ENCODE results near the gene TXNL4A. TPM values are rescaled to one million over a fixed set of nuclear protein-coding genes. Genes with fewer than 3 reads are reported as not detected.
A peak's percentile ranks its signal among the peaks of the same experiment; 100 is the strongest.

TXNL4A gene
- total RNA-seq, 3 donors from 2014 or later, result 211 to 261 (median 247) TPM

DNA sequence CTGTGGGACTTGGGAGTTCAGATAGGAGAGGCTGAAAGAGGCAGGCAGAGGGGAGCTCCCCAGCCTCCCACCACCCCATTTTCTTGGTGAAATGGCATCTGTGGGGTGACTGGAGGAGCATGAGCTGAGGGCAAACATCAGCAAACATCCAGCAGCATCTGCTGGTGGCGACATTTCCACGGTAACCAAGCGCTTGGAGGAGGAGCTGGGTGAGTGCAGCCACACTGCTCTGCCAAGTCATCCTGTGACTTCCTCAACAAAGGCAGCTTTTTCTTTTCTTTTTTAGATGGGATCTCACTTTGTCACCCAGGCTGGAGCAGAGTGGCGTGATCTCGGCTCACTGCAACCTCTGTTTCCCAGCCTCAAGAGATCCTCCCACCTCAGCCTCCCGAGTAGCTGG is 5.6 kb downstream of the TXNL4A start:
- Mint-ChIP-seq H3K36me3 (ENCODE audit: insufficient read depth) (peaks cover 33% of the 10 kb centered on the region), H3K9me3 (no peaks in the 10 kb centered on the region), H3K4me3 (no peak overlapping the region), H3K27me3 (ENCODE audit: low read depth) (no peaks in the 10 kb centered on the region), H3K4me1 (ENCODE audit: low read depth) (peaks cover 77% of the 10 kb centered on the region)
- no peak for DNase-seq
- peak; percentile 58 to 67 for ATAC-seq

DNA sequence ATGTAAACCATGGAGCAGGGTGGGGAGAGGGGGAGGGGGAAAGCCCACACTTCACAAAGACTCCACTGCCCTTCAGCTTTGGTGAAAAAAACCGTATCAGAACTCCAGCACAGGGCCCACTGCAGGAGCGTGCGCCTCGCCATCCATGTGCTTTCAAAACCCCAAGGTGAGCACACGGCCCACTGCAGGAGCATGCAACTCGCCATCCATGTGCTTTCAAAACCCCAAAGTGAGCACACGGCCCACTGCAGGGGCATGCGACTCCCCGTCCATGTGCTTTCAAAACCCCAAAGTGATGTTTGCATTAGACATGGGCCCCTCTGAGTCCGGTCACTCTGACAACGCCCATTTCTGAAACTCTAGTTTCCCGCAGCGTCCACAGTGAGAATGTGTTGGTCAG is 7.8 kb downstream of the TXNL4A start:
- Mint-ChIP-seq H3K4me3 (no peak overlapping the region), H3K9me3 (no peaks in the 10 kb centered on the region), H3K36me3 (ENCODE audit: insufficient read depth) (peaks cover 34% of the 10 kb centered on the region), H3K27me3 (ENCODE audit: low read depth) (no peaks in the 10 kb centered on the region), H3K4me1 (ENCODE audit: low read depth) (peaks cover 70% of the 10 kb centered on the region)
- DNase-seq (no peak), ATAC-seq (no peak)

DNA sequence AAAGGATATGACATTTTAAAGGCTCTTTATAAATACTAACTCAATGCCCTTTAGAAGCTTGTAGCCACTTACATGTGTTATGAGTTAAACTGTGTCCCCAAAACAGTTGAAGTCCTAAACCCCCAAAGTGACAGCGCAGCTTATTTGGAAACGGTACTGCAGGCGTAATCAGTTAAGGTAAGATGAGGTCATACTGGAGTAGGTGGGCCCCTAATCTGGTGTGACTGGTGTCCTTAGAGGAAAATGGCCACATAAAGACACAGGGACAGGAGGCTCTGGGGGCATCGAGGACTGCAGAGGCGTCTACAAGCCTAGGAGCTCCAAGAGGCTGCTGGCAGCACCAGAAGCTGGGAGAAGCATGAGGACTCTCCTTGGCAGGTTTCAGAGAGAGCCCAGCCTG is 8.5 kb downstream of the TXNL4A start:
- Mint-ChIP-seq H3K36me3 (ENCODE audit: insufficient read depth) (peaks cover 31% of the 10 kb centered on the region), H3K4me3 (no peak overlapping the region), H3K4me1 (ENCODE audit: low read depth) (peaks cover 64% of the 10 kb centered on the region), H3K9me3 (no peaks in the 10 kb centered on the region), H3K27me3 (ENCODE audit: low read depth) (no peaks in the 10 kb centered on the region)
- DNase-seq (no peak), ATAC-seq (no peak)

DNA sequence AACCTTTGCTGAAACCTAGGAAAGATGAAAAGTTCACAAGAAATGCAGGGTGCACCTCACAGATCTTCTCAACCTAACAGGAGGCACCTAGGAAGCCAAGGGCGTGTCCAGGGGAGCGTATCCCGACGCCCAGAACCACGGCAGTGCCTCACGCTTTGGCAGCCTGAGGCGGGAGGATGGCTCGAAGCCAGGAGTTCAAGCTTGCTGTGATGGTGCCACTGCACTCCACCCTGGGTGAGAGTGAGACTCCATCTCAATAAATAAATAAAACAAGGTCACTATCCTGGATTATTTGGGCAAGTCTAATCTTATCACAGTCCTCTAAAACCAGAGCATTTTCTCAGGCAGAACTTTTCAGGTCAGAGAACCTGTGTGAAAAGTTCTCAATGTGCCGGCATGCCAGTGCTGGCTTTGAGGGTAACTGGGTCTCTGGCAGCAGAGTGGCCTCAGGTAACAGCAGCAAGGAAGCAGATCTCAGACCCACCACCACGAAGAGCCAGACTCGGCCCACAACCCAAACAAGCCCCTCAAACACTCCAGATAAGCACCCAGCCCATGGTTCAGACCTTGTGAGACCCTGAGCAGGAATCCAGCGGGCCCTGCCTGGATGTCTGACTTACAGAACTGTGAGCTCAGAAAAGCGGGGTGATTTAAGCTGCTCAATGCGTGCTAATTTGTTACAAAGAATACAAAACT is 12.2 kb downstream of the TXNL4A start:
- Mint-ChIP-seq H3K36me3 (ENCODE audit: insufficient read depth) (peaks cover 35% of the 10 kb centered on the region), H3K9me3 (no peaks in the 10 kb centered on the region), H3K27me3 (ENCODE audit: low read depth) (no peaks in the 10 kb centered on the region), H3K4me3 (no peak overlapping the region), H3K4me1 (ENCODE audit: low read depth) (peaks cover 31% of the 10 kb centered on the region)
- ATAC-seq (no peak), DNase-seq (no peak)

DNA sequence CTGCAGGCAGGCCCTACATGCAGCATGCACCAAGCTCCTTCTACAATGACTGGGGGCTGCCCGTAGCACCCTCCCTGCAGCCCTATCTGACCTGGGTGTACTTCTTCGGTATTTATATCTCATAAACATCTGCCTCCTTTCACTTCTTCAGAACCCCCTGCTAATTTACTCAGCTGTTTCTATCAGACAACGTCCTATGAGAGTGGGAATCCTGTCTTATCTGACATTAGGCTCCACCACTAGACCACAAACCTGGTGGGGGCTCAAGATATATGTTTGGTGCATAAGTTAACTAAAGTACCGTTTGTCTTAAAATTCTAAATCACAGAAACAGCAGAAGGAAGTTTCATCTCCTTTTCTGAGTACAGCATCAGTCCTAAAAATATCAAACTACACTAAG is 13.3 kb downstream of the TXNL4A start:
- H3K9me3 Mint-ChIP-seq, result no peaks in the 10 kb centered on the region
- no peak overlapping the region for H3K4me3 Mint-ChIP-seq
- peaks cover 23% of the 10 kb centered on the region for H3K4me1 Mint-ChIP-seq (ENCODE audit: low read depth)
- no peaks in the 10 kb centered on the region for H3K27me3 Mint-ChIP-seq (ENCODE audit: low read depth)
- ATAC-seq (no peak), DNase-seq (no peak)
- H3K36me3 Mint-ChIP-seq (ENCODE audit: insufficient read depth), result peaks cover 38% of the 10 kb centered on the region

DNA sequence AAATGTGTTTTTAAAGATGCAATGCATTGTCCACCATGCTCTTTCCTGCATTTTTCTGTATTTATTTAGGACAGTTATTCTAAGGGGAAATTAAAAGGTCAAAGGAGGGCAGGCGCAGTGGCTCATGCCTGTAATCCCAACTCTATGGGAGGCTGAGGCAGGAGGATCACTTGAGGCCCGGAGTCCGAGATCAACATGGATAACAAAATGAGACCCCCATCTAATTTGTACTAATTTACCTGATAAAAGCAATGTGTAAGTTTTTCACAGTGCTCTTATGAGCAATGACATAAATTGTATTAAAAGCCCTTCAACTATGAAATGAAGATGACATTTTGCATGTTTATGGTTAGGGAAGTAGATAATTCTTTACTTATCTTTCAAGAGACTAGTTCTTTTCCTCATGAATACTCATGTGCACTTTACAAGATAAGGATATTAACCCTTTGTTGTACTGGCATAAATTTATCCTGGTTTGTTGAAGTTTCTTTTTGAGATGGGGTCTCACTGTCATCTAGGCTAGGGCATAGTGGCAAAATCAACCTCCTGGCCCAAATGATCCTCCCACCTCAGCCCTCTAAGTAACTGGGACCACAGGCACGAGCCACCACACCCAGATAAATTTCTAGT is 14.2 kb downstream of the TXNL4A start:
- H3K4me3 Mint-ChIP-seq, result no peak overlapping the region

DNA sequence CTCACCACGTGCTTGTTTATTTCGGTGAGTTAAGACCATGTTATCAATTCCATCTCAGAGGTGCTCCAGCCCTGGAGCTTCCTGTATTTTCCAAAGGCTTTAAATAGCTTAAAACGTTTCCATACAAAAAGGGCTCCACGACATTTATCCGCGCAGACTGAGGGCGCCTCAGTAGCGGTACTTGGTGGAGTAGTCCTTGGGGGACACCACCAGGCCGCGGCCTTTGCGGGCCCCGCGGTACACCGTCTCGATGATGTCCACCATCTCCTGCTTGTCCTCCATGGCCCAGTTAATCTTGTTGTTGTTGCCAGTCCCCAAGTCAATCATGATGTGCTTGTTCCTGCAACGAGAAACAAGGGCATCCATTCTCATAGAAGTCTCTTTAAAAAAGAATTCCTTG is 14.8 kb downstream of the TXNL4A start:
- Mint-ChIP-seq H3K4me1 (ENCODE audit: low read depth) (peaks cover 16% of the 10 kb centered on the region), H3K9me3 (no peaks in the 10 kb centered on the region), H3K27me3 (ENCODE audit: low read depth) (no peaks in the 10 kb centered on the region), H3K4me3 (no peak overlapping the region), H3K36me3 (ENCODE audit: insufficient read depth) (peaks cover 34% of the 10 kb centered on the region)
- no peak for DNase-seq
- ATAC-seq, result no peak

More for the DNA sequence above, 14.2 kb downstream of the TXNL4A start:
- no peak for ATAC-seq
- Mint-ChIP-seq H3K4me1 (ENCODE audit: low read depth) (peaks cover 16% of the 10 kb centered on the region), H3K27me3 (ENCODE audit: low read depth) (no peaks in the 10 kb centered on the region), H3K36me3 (ENCODE audit: insufficient read depth) (peaks cover 35% of the 10 kb centered on the region), H3K9me3 (no peaks in the 10 kb centered on the region)
- no peak for DNase-seq

DNA sequence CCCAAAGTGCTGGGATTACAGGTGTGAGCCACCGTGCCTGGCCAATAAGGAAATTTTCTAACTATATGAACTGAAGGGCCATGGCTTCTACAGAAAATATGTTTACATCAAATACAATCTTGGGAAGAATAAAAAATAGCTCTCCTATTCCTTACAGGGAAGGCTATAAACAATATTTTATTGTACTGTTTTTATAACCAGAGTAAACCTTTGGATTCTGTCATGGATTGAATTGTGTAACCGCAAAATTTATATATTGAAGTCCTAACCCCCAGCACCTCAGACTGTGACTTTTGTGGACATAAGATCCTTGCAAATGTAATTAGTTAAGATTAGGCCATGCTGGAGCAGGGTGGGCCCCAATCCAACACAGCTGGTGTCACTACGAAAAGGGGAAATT is 15.6 kb downstream of the TXNL4A start:
- Mint-ChIP-seq H3K4me1 (ENCODE audit: low read depth) (peaks cover 11% of the 10 kb centered on the region), H3K27me3 (ENCODE audit: low read depth) (no peaks in the 10 kb centered on the region), H3K4me3 (no peak overlapping the region), H3K9me3 (no peaks in the 10 kb centered on the region), H3K36me3 (ENCODE audit: insufficient read depth) (peaks cover 30% of the 10 kb centered on the region)
- DNase-seq (no peak), ATAC-seq (no peak)

DNA sequence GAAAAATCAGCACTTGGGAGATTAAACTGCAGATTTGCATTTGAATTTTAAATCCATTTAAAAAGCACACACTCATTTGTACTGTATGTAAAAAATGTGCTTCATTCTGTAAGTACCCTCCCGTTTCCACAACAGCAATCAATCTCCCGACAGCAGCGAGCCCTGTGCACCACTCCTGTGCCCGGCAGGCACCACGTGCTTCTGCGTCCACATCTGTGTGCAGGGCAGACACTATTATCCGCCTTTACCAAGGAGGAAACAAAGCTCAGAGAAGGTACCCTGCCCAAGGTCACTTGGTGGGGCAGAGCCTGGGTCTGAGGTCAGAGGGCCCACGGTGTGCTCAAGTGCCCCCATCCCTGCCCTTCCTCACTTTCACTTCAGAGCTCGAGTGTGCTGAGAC is 16.4 kb downstream of the TXNL4A start:
- no peak for DNase-seq
- H3K27me3 Mint-ChIP-seq (ENCODE audit: low read depth), result no peaks in the 10 kb centered on the region
- peaks cover 30% of the 10 kb centered on the region for H3K36me3 Mint-ChIP-seq (ENCODE audit: insufficient read depth)
- peaks cover 6% of the 10 kb centered on the region for H3K4me1 Mint-ChIP-seq (ENCODE audit: low read depth)
- H3K9me3 Mint-ChIP-seq, result no peaks in the 10 kb centered on the region
- no peak overlapping the region for H3K4me3 Mint-ChIP-seq
- ATAC-seq, result no peak

DNA sequence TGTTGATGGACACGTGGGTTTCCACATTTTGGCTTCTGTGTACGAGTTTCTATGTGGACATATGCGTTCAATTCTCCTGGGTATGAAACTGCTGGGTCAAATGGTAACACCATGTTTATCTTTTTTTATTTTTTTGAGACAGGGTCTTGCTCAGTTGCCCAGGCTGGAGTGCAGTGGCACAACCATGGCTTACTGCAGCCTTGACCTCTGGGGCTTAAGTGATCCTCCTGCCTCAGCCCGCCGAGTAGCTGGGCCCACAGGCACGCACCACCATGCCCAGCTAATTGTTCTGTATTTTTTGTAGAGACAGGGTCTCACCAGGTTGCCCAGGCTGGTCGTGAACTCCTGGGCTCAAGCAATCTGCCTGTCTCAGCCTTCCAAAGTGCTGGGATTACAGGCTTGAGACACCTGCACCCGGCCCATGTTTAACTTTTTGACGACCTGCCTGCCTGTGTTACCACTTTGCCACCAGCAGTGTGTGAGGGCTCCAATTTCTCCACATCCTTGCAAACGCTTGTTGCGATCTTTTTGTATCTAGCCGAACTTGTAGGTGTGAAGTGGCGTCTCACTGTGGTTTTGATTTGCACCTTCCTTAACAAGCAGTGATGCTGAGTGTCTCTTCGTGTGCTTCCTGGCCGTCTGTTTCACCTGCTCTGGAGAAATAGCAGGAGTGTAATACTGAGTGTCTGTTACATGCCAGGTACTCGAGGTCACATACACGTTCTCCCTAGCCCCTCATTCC is 17.0 kb downstream of the TXNL4A start:
- no peak overlapping the region for H3K4me3 Mint-ChIP-seq
- H3K36me3 Mint-ChIP-seq (ENCODE audit: insufficient read depth), result peaks cover 30% of the 10 kb centered on the region
- H3K9me3 Mint-ChIP-seq, result no peaks in the 10 kb centered on the region
- ATAC-seq (no peak), DNase-seq (no peak)
- peaks cover 6% of the 10 kb centered on the region for H3K4me1 Mint-ChIP-seq (ENCODE audit: low read depth)
- H3K27me3 Mint-ChIP-seq (ENCODE audit: low read depth), result no peaks in the 10 kb centered on the region

DNA sequence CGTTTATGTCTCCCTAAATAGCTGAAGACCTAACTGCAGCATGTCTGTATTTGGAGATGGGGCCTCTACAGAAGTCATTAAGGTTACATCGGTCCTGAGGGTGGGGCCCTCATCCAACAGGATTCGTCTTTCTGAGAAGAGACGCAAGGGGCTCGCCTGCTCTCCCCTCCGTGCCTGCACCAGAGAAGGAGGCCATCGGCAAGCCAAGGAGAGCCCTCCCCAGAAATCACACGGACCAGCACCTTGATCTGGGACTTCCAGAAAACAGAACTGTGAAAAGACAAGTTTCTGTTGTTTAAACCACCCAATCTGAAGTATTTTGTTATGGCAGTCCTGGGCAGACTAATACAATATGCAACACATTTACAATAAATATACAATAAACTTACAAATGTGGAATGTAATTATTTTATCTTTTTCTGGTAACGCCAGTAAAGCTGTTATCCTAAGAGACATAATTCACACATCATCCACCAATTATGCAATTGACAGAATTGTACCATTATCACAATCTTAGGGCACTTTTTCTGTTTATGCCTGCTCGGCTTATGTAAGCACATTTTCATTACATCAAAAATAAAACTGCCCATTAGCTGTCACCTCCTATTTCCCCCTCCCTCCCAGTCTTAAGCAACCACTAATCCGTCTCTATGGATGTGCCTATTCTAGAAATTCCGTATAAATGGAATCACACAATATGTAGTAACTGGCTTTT is 17.8 kb downstream of the TXNL4A start:
- Mint-ChIP-seq H3K4me1 (ENCODE audit: low read depth) (peaks cover 6% of the 10 kb centered on the region), H3K4me3 (no peak overlapping the region), H3K36me3 (ENCODE audit: insufficient read depth) (peaks cover 25% of the 10 kb centered on the region), H3K9me3 (no peaks in the 10 kb centered on the region), H3K27me3 (ENCODE audit: low read depth) (no peaks in the 10 kb centered on the region)
- ATAC-seq, result no peak
- DNase-seq, result no peak

DNA sequence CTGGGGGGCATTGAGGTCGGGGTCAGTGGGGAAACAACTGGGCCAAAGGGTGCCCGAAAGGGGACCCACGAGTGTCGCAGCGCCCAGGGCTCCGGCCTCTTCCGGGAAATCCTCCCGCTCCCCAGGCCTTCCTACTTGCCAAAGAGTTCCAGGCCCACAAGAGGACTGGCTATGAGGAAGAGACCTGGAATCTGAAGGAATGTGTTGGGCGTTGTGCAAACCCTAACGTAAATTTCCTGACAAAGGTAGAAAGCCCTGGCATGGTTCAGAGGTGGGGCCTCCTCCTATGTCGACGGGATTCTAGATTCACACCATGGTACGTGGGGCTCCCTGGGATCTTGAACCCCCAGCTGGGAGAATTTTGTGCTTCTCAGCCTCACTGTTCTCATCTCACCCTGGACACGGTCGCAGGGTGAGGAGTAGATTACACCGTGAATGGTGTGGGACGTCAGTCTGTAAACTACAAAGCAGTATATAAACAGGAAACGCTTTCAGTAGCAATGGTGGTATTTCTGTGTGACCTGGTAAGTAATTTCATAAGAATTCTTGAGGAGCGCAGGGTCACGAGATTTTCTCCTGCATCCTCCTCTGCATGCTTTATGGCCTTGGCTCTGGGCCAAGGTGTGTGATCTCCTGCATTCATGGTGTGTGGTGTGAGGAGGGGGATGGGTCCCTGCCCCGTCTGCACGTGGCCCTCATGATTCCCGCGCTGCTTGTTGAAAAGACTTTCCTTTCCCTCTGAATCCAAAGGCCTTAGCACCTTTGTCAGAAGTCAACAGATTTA is 23.1 kb downstream of the TXNL4A start:
- ATAC-seq (peak; percentile 3), DNase-seq (no peak)
- Mint-ChIP-seq H3K36me3 (ENCODE audit: insufficient read depth) (peaks cover 2% of the 10 kb centered on the region), H3K4me3 (peak overlapping the region; percentile 74), H3K4me1 (ENCODE audit: low read depth) (peaks cover 31% of the 10 kb centered on the region), H3K27me3 (ENCODE audit: low read depth) (peaks cover 4% of the 10 kb centered on the region), H3K9me3 (no peaks in the 10 kb centered on the region)

DNA sequence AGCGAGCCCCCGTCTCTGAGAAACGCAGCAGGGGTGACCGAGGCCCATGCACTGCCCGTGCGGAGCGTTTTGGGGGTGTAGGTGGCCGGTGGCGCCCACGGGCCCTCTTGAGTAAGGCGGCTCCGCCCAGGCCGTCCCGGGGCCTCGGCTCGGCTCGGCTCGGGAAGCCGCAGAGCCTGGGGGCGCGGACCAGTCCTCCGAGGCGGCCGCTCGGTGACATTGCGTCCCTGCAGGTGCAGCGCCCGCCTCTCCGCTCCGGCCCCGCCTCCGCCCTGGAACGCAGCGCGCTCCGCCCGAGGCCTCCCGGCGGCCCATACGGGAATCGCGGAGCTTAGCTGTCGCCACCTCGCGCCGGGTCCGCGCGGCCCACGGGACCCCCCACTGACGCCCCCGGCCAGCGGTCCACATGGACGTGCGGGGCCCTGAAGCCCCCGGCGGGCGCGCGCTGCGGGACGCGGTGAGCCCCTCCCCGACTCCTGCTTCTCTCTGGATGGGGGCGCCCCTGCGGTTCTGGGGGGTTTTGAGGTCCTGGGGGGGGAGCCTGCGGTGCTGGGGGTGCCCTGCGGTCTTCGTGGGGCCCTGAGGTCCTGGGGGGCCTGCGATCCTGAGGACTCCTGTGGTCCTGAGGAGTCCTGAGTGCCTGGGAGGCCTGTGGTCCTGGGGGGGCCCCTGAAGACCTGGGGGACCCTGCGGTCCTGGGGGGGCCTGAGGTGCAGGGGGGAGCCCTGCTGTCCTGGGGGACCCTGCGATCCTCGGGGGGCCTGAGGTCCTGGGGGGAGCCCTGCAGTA is 23.8 kb downstream of the TXNL4A start, which contains the start of gene HSBP1L1:
Gene HSBP1L1, plus strand, starts transcription at position 314 of the 789 bp plus-strand sequence. Its CDS starts 93 bp downstream, at position 407.
- ATAC-seq (peak; percentile 72 to 82), DNase-seq (peak; percentile 48)
- peak within 1 kb of the TSS; percentile 74 for H3K4me3 Mint-ChIP-seq
- peaks cover 39% of the 10 kb centered on the region for H3K4me1 Mint-ChIP-seq (ENCODE audit: low read depth)
- H3K36me3 Mint-ChIP-seq (ENCODE audit: insufficient read depth), result peaks cover under 1% of the 10 kb centered on the region
- no peaks in the 10 kb centered on the region for H3K9me3 Mint-ChIP-seq
- H3K27me3 Mint-ChIP-seq (ENCODE audit: low read depth), result peaks cover 4% of the 10 kb centered on the region

All from activated T-cell treated with anti-CD3 and anti-CD28 coated beads, Interleukin-2, amount 50 U/mL, for 4 hours (primary cell).